ENCODE data around the gene C16orf87. TPM values are rescaled to one million over a fixed set of nuclear protein-coding genes. Genes with fewer than 3 reads are reported as not detected.

The C16orf87 gene
- total RNA-seq, 2 donors from 2014 or later: 12.4 to 20.3 TPM

- DNase-seq: no peak
- no peak overlapping the region for H3K4me3 Mint-ChIP-seq
- H3K27ac Mint-ChIP-seq: no peak overlapping the region
- no peaks in the 10 kb centered on the region for H3K4me1 Mint-ChIP-seq
- H3K36me3 Mint-ChIP-seq (ENCODE audit: low read depth): no peaks in the 10 kb centered on the region
- ATAC-seq: no peak
- H3K27me3 Mint-ChIP-seq: peaks cover 6% of the 10 kb centered on the region
- H3K9me3 ChIP-seq (ENCODE audit: control insufficient read depth, low read length, poor library complexity, severe bottlenecking): no peaks in the 10 kb centered on the region
Measured at GRCh38 chr16:46751381-46751780, 79.6 kb downstream of the C16orf87 start.

GRCh38 chr16:46748775-46749705 is 81.9 kb downstream of the C16orf87 start:
- Mint-ChIP-seq H3K27ac (no peak overlapping the region), H3K4me3 (no peak overlapping the region), H3K27me3 (peaks cover 14% of the 10 kb centered on the region), H3K36me3 (ENCODE audit: low read depth) (no peaks in the 10 kb centered on the region), H3K4me1 (no peaks in the 10 kb centered on the region)
- H3K9me3 ChIP-seq (ENCODE audit: control insufficient read depth, low read length, poor library complexity, severe bottlenecking): no peaks in the 10 kb centered on the region
- DNase-seq (no peak), ATAC-seq (no peak)

GRCh38 chr16:46747777-46748651 is 83.0 kb downstream of the C16orf87 start, which contains the start of gene MYLK3:
Gene MYLK3 (minus strand): TSS chr16:46748344. CDS start chr16:46748193, 151 bp downstream.
- ATAC-seq (no peak), DNase-seq (no peak)
- Mint-ChIP-seq H3K36me3 (ENCODE audit: low read depth) (no peaks in the 10 kb centered on the region), H3K27me3 (peaks cover 14% of the 10 kb centered on the region), H3K4me1 (peaks cover 4% of the 10 kb centered on the region), H3K4me3 (no peak within 1 kb of the TSS), H3K27ac (no peak within 1 kb of the TSS)
- H3K9me3 ChIP-seq (ENCODE audit: control insufficient read depth, low read length, poor library complexity, severe bottlenecking): no peaks in the 10 kb centered on the region

- no peak for DNase-seq
- no peak for ATAC-seq
- Mint-ChIP-seq H3K4me3 (no peak overlapping the region), H3K27me3 (peaks cover 14% of the 10 kb centered on the region), H3K27ac (no peak overlapping the region), H3K4me1 (peaks cover 4% of the 10 kb centered on the region), H3K36me3 (ENCODE audit: low read depth) (no peaks in the 10 kb centered on the region)
- no peaks in the 10 kb centered on the region for H3K9me3 ChIP-seq (ENCODE audit: control insufficient read depth, low read length, poor library complexity, severe bottlenecking)
Measured at GRCh38 chr16:46746821-46747776, 83.9 kb downstream of the C16orf87 start.

Other genes with a start within 250 kb of the C16orf87 start
- 1 to 10 TPM; 1.6 to 4.0 TPM for gene SHCBP1, start 209.8 kb downstream of the C16orf87 start, total RNA-seq
- 10 to 100 TPM; 37.6 to 43.7 TPM for gene VPS35, start 142.0 kb downstream of the C16orf87 start, total RNA-seq
- 1 to 10 TPM; 4.4 to 7.8 TPM for gene ORC6, start 141.5 kb downstream of the C16orf87 start, total RNA-seq
- not detected for gene MYLK3, start 82.8 kb downstream of the C16orf87 start, total RNA-seq
- under 1 TPM; 0.23 to 0.60 TPM for gene GPT2, start 53.2 kb upstream of the C16orf87 start, total RNA-seq
- gene DNAJA2, start 142.5 kb upstream of the C16orf87 start, total RNA-seq: 10 to 100 TPM; 73.8 to 74.9 TPM